ENCODE measurements around the gene BIN1.

Gene BIN1

DNA sequence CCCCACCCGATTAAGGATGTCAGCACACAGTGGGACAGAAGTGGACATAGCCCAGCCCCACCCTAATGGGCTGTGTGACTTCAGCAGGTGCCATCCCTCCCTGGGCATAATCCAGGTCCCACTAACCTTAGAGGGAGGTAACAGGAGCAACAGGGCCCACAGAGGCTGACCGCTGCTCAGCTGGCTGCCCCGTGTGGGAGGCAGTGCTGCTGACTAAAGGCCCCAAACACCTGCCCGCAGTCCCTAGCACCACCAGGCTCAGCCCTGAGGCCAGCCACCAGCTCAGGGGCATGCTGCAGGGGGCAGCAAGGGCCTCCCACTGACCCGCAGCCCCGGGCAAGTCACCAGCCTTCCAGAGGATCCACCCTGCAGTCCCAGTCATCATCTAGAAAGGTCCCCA, 14.6 kb downstream of the BIN1 start:
- Histone ChIP-seq H3K4me3 (ENCODE audit: low read depth in 1 of 2, low read length in 2 of 2) (no peak overlapping the region), H2AFZ (ENCODE audit: low read depth, low read length) (no peak overlapping the region), H3K79me2 (ENCODE audit: insufficient read depth, low read length) (no peaks in the 10 kb centered on the region), H3K9me3 (ENCODE audit: insufficient read depth, low read length, severe bottlenecking) (no peaks in the 10 kb centered on the region), H3K27ac (ENCODE audit: low read length) (no peak overlapping the region), H3K4me2 (ENCODE audit: insufficient read depth, low read length) (no peak overlapping the region), H3K27me3 (ENCODE audit: insufficient read depth, low read length, poor library complexity) (no peaks in the 10 kb centered on the region), H4K20me1 (ENCODE audit: insufficient read depth, low read length) (no peaks in the 10 kb centered on the region), H3K4me1 (ENCODE audit: insufficient read depth, low read length) (no peaks in the 10 kb centered on the region), H3K9ac (ENCODE audit: low read depth, low read length) (no peak overlapping the region), H3K36me3 (ENCODE audit: insufficient read depth, low read length) (no peaks in the 10 kb centered on the region)
- TF ChIP-seq, protein P1, sequence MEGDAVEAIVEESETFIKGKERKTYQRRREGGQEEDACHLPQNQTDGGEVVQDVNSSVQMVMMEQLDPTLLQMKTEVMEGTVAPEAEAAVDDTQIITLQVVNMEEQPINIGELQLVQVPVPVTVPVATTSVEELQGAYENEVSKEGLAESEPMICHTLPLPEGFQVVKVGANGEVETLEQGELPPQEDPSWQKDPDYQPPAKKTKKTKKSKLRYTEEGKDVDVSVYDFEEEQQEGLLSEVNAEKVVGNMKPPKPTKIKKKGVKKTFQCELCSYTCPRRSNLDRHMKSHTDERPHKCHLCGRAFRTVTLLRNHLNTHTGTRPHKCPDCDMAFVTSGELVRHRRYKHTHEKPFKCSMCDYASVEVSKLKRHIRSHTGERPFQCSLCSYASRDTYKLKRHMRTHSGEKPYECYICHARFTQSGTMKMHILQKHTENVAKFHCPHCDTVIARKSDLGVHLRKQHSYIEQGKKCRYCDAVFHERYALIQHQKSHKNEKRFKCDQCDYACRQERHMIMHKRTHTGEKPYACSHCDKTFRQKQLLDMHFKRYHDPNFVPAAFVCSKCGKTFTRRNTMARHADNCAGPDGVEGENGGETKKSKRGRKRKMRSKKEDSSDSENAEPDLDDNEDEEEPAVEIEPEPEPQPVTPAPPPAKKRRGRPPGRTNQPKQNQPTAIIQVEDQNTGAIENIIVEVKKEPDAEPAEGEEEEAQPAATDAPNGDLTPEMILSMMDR (IDR thresholded peaks at IDR 0.05; ENCODE audit: borderline replicate concordance, extremely low read depth, low read length, poor library complexity, severe bottlenecking), result no peak
- no peak for TF ChIP-seq EZH2 (IDR thresholded peaks at IDR 0.05; ENCODE audit: borderline replicate concordance, low read depth, low read length, severe bottlenecking)
- ATAC-seq (ENCODE audit: insufficient read depth, low read depth) (no peak), DNase-seq (no peak)

DNA sequence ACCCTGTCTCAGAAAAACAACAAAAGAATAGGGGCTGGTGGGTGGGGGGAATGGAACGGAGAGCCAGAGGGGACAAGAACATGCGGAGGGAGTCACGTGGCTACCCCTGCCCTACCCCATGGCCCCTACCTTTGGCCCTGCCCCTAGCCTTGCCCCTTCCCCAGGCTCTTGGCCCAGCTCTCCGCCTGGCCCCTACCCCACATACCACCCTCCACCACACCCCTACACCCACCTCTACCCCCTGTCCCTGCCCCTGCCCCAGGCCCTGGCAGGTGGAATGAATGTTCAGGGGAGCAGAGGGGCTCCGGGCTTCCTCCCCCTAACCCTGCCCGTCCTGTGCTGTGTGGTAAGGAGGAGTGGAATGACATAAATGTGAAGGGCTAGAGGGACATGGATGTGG, 15.1 kb downstream of the BIN1 start:
- DNase-seq, result no peak
- no peaks in the 10 kb centered on the region for H3K4me1 ChIP-seq (ENCODE audit: insufficient read depth, low read length)
- H3K9ac ChIP-seq (ENCODE audit: low read depth, low read length), result no peak overlapping the region
- H2AFZ ChIP-seq (ENCODE audit: low read depth, low read length), result no peak overlapping the region
- no peaks in the 10 kb centered on the region for H3K27me3 ChIP-seq (ENCODE audit: insufficient read depth, low read length, poor library complexity)
- no peak overlapping the region for H3K4me3 ChIP-seq (ENCODE audit: low read depth in 1 of 2, low read length in 2 of 2)
- H4K20me1 ChIP-seq (ENCODE audit: insufficient read depth, low read length), result no peaks in the 10 kb centered on the region
- no peak for TF ChIP-seq EZH2 (IDR thresholded peaks at IDR 0.05; ENCODE audit: borderline replicate concordance, low read depth, low read length, severe bottlenecking)
- TF ChIP-seq, protein P1 (IDR thresholded peaks at IDR 0.05; ENCODE audit: borderline replicate concordance, extremely low read depth, low read length, poor library complexity, severe bottlenecking), result no peak
- H3K79me2 ChIP-seq (ENCODE audit: insufficient read depth, low read length), result no peaks in the 10 kb centered on the region
- no peak overlapping the region for H3K27ac ChIP-seq (ENCODE audit: low read length)
- no peak for ATAC-seq (ENCODE audit: insufficient read depth, low read depth)
- no peaks in the 10 kb centered on the region for H3K36me3 ChIP-seq (ENCODE audit: insufficient read depth, low read length)
- no peak overlapping the region for H3K4me2 ChIP-seq (ENCODE audit: insufficient read depth, low read length)
- no peaks in the 10 kb centered on the region for H3K9me3 ChIP-seq (ENCODE audit: insufficient read depth, low read length, severe bottlenecking)

DNA sequence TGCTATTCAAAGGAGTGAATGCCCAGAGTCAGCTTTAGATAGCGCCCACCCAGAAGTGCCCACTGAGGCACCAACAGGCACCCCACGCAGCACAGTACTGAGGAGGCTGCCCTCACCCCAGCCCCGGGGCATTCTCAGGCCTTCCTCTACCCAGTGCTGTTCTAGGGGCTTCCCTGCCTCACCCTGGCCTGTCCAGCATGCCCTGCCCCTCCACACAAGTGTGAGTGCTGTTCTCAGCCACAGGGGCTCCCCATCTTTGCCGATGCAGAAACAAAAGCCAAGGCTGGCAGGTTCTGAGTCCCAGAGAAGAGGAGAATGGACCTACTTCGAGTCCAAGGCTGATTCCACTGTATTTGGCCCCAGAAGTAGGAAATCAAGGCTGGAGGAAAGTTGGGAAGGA, 15.8 kb downstream of the BIN1 start:
- H4K20me1 ChIP-seq (ENCODE audit: insufficient read depth, low read length), result no peaks in the 10 kb centered on the region
- H3K36me3 ChIP-seq (ENCODE audit: insufficient read depth, low read length), result no peaks in the 10 kb centered on the region
- H3K4me3 ChIP-seq (ENCODE audit: low read depth in 1 of 2, low read length in 2 of 2), result no peak overlapping the region
- no peak overlapping the region for H2AFZ ChIP-seq (ENCODE audit: low read depth, low read length)
- no peaks in the 10 kb centered on the region for H3K27me3 ChIP-seq (ENCODE audit: insufficient read depth, low read length, poor library complexity)
- DNase-seq (no peak), ATAC-seq (ENCODE audit: insufficient read depth, low read depth) (no peak)
- H3K9ac ChIP-seq (ENCODE audit: low read depth, low read length), result no peak overlapping the region
- no peaks in the 10 kb centered on the region for H3K4me1 ChIP-seq (ENCODE audit: insufficient read depth, low read length)
- no peak overlapping the region for H3K4me2 ChIP-seq (ENCODE audit: insufficient read depth, low read length)
- no peaks in the 10 kb centered on the region for H3K79me2 ChIP-seq (ENCODE audit: insufficient read depth, low read length)
- no peak for TF ChIP-seq EZH2 (IDR thresholded peaks at IDR 0.05; ENCODE audit: borderline replicate concordance, low read depth, low read length, severe bottlenecking)
- TF ChIP-seq, protein P1 (IDR thresholded peaks at IDR 0.05; ENCODE audit: borderline replicate concordance, extremely low read depth, low read length, poor library complexity, severe bottlenecking), result no peak
- H3K9me3 ChIP-seq (ENCODE audit: insufficient read depth, low read length, severe bottlenecking), result no peaks in the 10 kb centered on the region
- no peak overlapping the region for H3K27ac ChIP-seq (ENCODE audit: low read length)

Data from DND-41 (cell line).